WERI-Rb-1 (cell line): Measurements from ENCODE around the gene MYO1F.

Experiments
- DNase-seq: peaks from one replicate; pipeline ENCODE4 v3.0.0-alpha.2; 2020
- H3K27ac ChIP-seq: fragments of 250-450 bp; sonication (Bioruptor Pico); 2 replicates; pipeline ENCODE4 v1.5.1; 2020; ENCODE audit warnings: mild to moderate bottlenecking, moderate library complexity
- H3K27me3 ChIP-seq: fragments of 250-450 bp; sonication (Bioruptor Pico); 2 replicates; pipeline ENCODE4 v1.5.1; 2021; ENCODE audit warnings: mild to moderate bottlenecking, low read depth, moderate library complexity; ENCODE audit not compliant: insufficient read depth, severe bottlenecking
- H3K36me3 ChIP-seq: fragments of 250-450 bp; sonication (Bioruptor Pico); 2 replicates; pipeline ENCODE4 v1.5.1; 2020; ENCODE audit warnings: mild to moderate bottlenecking, moderate library complexity
- H3K4me3 ChIP-seq: 2 replicates; pipeline ENCODE4 v1.5.1; 2011; ENCODE audit warnings: low read depth, mild to moderate bottlenecking, control low read depth, low read length
- H3K9me3 ChIP-seq: fragments of 250-450 bp; sonication (Bioruptor Pico); 2 replicates; pipeline ENCODE4 v1.5.1; 2021; ENCODE audit warnings: mild to moderate bottlenecking, moderate library complexity; ENCODE audit not compliant: severe bottlenecking
- CTCF ChIP-seq: IDR thresholded peaks from 2 replicates; pipeline ENCODE4 v1.5.1; 2011; ENCODE audit warnings: low read depth, mild to moderate bottlenecking, control low read depth, inconsistent platforms, low read length

The MYO1F gene

DNA sequence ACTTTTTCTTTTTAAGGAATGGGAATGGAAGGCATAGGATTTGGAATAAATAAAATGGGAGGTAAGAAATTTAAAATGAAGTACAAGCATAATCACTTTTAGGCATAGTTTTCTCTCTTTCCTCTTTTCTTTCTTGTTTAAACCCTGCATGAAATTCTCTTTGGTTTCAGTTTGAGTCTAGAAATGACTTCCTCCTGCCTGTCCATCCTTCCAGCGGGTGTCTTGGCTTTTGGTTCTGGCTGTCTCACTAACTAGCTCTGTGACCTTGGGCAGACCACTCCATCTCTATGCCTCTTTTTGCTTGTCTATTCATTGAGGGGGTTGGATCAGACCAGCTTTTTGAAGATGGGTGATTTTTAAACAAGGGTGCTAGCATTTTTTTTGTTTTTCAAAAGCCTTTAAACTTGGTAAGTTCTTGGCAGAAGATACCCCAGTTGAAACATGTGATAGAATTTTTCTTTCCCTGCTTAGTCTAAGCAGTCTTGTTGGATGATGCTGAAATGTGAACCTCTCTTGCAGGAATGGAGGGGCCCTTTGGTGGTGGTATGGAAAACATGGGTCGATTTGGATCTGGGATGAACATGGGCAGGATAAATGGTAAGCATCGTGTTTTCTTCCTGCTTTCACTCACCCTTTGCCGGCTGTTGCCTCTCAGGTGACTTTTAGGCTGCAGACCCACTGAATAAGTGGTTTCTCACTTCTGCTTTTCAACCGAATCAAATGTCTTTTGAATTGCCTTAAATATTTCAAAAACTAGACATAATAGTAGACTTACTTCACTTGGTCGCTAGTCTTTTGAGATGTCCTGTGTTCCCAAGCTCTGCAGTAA, 103.4 kb downstream of the MYO1F start:
- H3K27ac ChIP-seq, result no peak overlapping the region
- H3K9me3 ChIP-seq, result no peaks in the 10 kb centered on the region
- H3K36me3 ChIP-seq, result peaks cover 96% of the 10 kb centered on the region
- TF ChIP-seq CTCF, result no peak
- H3K4me3 ChIP-seq, result no peak overlapping the region
- DNase-seq, result no peak
- no peaks in the 10 kb centered on the region for H3K27me3 ChIP-seq
